Loucy (cell line): ENCODE results near the gene CACNG1.

ENCODE experiments used
- H2AFZ ChIP-seq: fragments of 200-600 bp; sonication (generic); 2 replicates; pipeline ENCODE4 v1.6.0; 2016; ENCODE audit warnings: antibody characterized with exemption, mild to moderate bottlenecking, low read length, moderate library complexity
- H3F3A ChIP-seq: fragments of 200-600 bp; 2 replicates; pipeline ENCODE4 v1.6.0; 2016; ENCODE audit warnings: antibody characterized with exemption, low read depth, mild to moderate bottlenecking
- H3K27me3 ChIP-seq: fragments of 200-600 bp; sonication (generic); 2 replicates; pipeline ENCODE4 v1.6.1; 2014; ENCODE audit warnings: low read length, mild to moderate bottlenecking; ENCODE audit not compliant: insufficient read depth, poor library complexity, severe bottlenecking
- H3K36me3 ChIP-seq: fragments of 200-600 bp; sonication (generic); 2 replicates; pipeline ENCODE4 v1.6.1; 2016; ENCODE audit warnings: low read length; ENCODE audit not compliant: insufficient read depth
- H3K4me1 ChIP-seq: fragments of 200-600 bp; sonication (generic); 2 replicates; pipeline ENCODE4 v1.5.1; 2014; ENCODE audit warnings: low read length, mild to moderate bottlenecking; ENCODE audit not compliant: insufficient read depth, poor library complexity, severe bottlenecking
- H3K4me2 ChIP-seq: fragments of 200-600 bp; sonication (generic); 2 replicates; pipeline ENCODE4 v1.6.0; 2014; ENCODE audit warnings: antibody characterized with exemption, low read length, low read depth, mild to moderate bottlenecking; ENCODE audit not compliant: poor library complexity, severe bottlenecking
- H3K4me3 ChIP-seq: fragments of 200-600 bp; sonication (generic); 2 replicates; pipeline ENCODE4 v1.5.1; 2014; ENCODE audit warnings: low read length, mild to moderate bottlenecking, mixed read lengths; ENCODE audit not compliant: poor library complexity, severe bottlenecking
- H3K79me2 ChIP-seq: fragments of 200-600 bp; sonication (generic); 2 replicates; pipeline ENCODE4 v1.6.1; 2014; ENCODE audit warnings: low read length; ENCODE audit not compliant: insufficient read depth
- H3K9ac ChIP-seq: fragments of 200-600 bp; sonication (generic); 2 replicates; pipeline ENCODE4 v1.6.0; 2014; ENCODE audit warnings: mild to moderate bottlenecking, low read depth, low read length, moderate library complexity; ENCODE audit not compliant: poor library complexity, severe bottlenecking
- H3K9me2 ChIP-seq: fragments of 200-600 bp; sonication (generic); replicated peaks from 2 replicates; pipeline ENCODE4 v1.6.1; 2016; ENCODE audit warnings: low read depth, low read length, mixed read lengths
- H3K9me3 ChIP-seq: fragments of 200-600 bp; sonication (generic); 2 replicates; pipeline ENCODE4 v1.6.1; 2014; ENCODE audit warnings: mild to moderate bottlenecking, antibody characterized with exemption, low read length, low read depth; ENCODE audit not compliant: insufficient read depth
- H4K20me1 ChIP-seq: fragments of 200-600 bp; sonication (generic); 2 replicates; pipeline ENCODE4 v1.6.0; 2014; ENCODE audit warnings: antibody characterized with exemption, low read length, mild to moderate bottlenecking; ENCODE audit not compliant: insufficient read depth, poor library complexity, severe bottlenecking
- CTCF ChIP-seq: fragments of 200-600 bp; sonication (generic); conservative IDR thresholded peaks from 2 replicates; pipeline ENCODE4 v1.5.1; 2014; ENCODE audit warnings: mild to moderate bottlenecking, antibody characterized with exemption, low read length
- EZH2phosphoT487 ChIP-seq: fragments of 200-600 bp; IDR thresholded peaks from 2 replicates; pipeline ENCODE4 v1.6.1; 2018; ENCODE audit warnings: antibody characterized with exemption, mild to moderate bottlenecking, moderate library complexity, borderline replicate concordance

CACNG1 gene

GRCh38 chr17:67051837-67052236 lies 7.5 kb downstream of the CACNG1 start:
- no peaks in the 10 kb centered on the region for H3K9me2 ChIP-seq
- H3K4me2 ChIP-seq = no peak overlapping the region
- H3F3A ChIP-seq = no peaks in the 10 kb centered on the region
- no peak overlapping the region for H3K4me3 ChIP-seq
- no peaks in the 10 kb centered on the region for H3K27me3 ChIP-seq
- no peak overlapping the region for H3K9ac ChIP-seq
- no peaks in the 10 kb centered on the region for H4K20me1 ChIP-seq
- H3K9me3 ChIP-seq = peaks cover 16% of the 10 kb centered on the region
- H3K4me1 ChIP-seq = no peaks in the 10 kb centered on the region
- no peak overlapping the region for H2AFZ ChIP-seq
- H3K79me2 ChIP-seq = no peaks in the 10 kb centered on the region
- no peaks in the 10 kb centered on the region for H3K36me3 ChIP-seq
- TF ChIP-seq CTCF (no peak), EZH2phosphoT487 (no peak)

- Histone ChIP-seq H3K4me2 (no peak overlapping the region), H3K36me3 (no peaks in the 10 kb centered on the region), H4K20me1 (no peaks in the 10 kb centered on the region), H3F3A (no peaks in the 10 kb centered on the region), H3K79me2 (no peaks in the 10 kb centered on the region), H3K9me3 (peaks cover 9% of the 10 kb centered on the region), H3K9me2 (no peaks in the 10 kb centered on the region), H3K9ac (no peak overlapping the region), H2AFZ (no peak overlapping the region), H3K4me1 (no peaks in the 10 kb centered on the region), H3K27me3 (no peaks in the 10 kb centered on the region), H3K4me3 (no peak overlapping the region)
- TF ChIP-seq CTCF = no peak
- TF ChIP-seq EZH2phosphoT487 = no peak
These were observed 8.5 kb downstream of the CACNG1 start for GRCh38 chr17:67052720-67053437.

- no peak overlapping the region for H3K4me2 ChIP-seq
- no peaks in the 10 kb centered on the region for H3K27me3 ChIP-seq
- H3K4me3 ChIP-seq = no peak overlapping the region
- H3K9me2 ChIP-seq = no peaks in the 10 kb centered on the region
- peaks cover 8% of the 10 kb centered on the region for H3K9me3 ChIP-seq
- no peaks in the 10 kb centered on the region for H3K4me1 ChIP-seq
- no peaks in the 10 kb centered on the region for H3K79me2 ChIP-seq
- no peaks in the 10 kb centered on the region for H3F3A ChIP-seq
- no peaks in the 10 kb centered on the region for H4K20me1 ChIP-seq
- TF ChIP-seq CTCF (no peak), EZH2phosphoT487 (no peak)
- H2AFZ ChIP-seq = no peak overlapping the region
- H3K9ac ChIP-seq = no peak overlapping the region
- H3K36me3 ChIP-seq = no peaks in the 10 kb centered on the region
These were observed 9.2 kb downstream of the CACNG1 start for GRCh38 chr17:67053438-67054000.
